ENCODE results near the gene ZNF556.
"Not testable (repeated sequence)": the region's sequence is repeated elsewhere in the genome, so short reads cannot be mapped to it uniquely, and the experiment has no call there.

Gene ZNF556

DNA sequence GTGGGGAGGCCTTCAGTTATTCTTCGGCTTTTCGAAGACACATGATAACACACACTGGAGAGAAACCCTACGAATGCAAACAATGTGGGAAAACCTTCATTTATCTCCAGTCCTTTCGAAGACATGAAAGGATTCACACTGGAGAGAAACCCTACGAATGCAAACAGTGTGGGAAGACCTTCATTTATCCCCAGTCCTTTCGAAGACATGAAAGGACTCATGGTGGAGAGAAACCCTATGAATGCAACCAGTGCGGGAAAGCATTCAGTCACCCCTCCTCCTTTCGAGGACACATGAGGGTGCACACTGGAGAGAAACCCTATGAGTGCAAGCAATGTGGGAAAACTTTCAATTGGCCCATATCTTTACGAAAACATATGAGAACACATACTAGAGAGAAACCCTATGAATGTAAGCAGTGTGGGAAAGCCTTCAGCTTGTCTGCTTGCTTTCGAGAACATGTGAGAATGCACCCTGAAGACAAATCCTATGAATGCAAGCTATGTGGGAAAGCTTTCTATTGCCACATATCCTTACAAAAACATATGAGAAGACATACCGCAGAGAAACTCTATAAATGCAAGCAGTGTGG, 14.0 kb upstream of the ZNF556 start:
- DNase-seq (ENCODE audit: low spot score), result no peak

DNA sequence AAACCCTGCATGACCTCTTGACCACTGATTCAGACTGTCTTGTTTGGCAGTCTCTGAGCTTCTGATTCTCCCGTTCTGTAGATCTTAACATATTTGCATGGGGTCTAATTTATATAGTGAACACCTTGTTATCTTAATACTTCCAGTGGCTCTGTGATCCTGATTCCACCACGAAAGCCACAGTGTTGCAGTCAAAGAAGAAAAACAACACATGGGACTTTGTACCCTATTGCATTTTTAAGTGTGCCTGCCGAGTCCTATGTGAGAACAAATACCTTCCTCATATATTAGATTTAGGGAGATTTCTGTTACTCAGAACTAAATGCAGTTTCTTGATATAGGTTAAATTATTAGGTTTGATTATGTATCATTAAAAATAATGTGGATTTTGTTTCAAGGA, 12.3 kb upstream of the ZNF556 start:
- DNase-seq (ENCODE audit: low spot score), result no peak

DNA sequence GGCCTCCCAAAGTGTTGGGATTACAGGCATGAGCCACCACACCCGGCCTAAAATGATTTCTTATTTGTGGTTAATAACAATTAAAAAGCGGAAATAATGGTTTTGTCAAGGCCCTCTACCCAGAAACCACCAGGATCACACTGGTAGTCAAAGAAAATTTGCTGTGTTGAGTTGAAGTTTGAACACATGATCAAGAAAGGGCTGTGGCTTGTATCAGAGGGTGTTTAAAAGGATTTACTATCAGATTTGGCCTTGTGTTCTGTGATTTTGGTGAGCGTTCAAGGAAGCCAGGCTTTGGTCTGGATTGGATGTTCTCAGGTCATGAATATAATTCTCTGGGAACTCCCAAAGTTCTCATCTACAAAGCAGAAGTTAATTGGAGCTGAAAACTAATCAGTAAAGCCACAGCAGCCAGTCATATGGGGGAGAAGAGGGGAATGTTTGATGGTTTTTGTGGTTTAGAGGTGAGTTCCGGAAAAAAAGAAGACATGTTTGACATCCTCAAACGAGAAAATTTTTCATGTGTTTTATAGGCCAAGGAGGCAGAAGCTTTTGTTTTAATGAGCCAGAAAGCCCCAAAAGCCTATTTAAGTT, 10.6 kb upstream of the ZNF556 start:
- no peak for DNase-seq (ENCODE audit: low spot score)

DNA sequence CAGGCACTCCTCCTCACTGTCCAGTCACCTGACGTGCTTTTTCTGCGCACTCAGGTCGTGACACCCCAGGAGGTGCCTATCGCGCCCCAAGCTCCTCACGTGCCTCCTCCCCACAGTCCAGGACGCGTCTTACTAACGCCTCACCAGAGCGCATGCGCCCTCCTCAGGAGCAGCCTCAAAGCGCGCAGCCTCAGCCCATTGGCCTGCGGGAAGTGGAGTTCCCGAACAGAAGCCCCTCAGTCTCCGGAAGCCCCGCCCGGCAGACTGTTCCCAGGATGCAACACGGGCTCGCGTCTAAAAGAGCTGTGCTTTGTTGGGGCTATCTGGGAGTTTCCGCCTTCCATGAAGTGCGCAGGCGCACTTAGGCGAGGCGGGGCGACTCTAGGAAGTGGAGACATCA, 8.3 kb upstream of the ZNF556 start:
- no peak for DNase-seq (ENCODE audit: low spot score)

DNA sequence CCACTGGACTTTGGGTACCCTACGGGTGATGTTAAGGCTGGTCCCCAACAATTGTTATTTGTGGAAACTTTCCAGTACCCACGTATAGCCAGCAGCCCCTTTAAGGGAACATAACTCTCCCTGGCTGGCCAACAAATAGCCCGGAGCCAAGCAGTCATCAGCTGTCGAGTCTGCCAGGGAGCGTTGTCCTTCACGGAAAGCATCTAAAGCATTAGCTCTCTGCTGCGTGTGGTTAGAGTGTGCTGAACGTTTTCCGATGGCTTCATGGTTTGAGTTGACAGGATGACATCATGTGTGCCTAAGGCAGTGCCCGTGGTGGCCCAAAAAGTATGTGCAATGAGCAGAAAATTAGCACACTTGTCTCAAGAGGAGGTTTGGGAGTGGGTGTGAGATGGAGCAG, 3.3 kb upstream of the ZNF556 start:
- no peak for DNase-seq (ENCODE audit: low spot score)

DNA sequence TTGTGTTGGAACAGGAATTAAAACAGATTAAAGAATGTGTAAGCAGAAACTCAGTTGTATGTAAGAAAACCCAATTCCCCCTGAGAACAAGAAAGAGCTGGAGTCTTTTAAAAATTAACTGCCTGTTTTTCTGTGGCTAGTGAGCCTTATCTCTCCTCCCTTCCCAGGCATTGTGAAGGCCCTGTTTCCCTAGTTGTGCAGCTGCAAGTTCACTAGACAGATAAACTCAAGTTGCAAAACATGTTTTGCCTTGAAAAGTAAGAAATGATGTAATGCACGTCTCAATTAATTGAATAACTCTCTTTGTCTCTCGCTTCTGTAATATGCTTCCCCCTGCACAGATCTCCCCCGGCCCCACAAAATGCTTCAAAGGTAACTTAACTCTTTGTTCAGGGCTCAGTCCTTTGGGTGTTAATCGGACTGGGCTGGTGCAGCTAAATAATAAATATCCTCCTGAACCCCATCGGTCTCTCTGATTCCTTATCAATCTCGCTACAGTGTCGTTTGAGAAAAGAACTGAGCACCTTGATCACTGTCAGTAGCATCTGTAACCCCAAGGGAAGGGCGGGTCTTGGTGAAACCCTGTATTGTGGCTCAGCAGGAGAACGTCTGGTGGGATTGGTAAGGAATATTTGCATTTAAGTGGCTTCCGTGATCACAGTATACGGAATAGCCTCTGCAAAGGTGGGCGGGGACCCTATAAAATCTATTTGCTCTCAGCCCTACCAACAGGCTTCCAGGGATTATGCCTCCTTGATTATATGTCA, 1.6 kb upstream of the ZNF556 start:
- no peak for DNase-seq (ENCODE audit: low spot score)

DNA sequence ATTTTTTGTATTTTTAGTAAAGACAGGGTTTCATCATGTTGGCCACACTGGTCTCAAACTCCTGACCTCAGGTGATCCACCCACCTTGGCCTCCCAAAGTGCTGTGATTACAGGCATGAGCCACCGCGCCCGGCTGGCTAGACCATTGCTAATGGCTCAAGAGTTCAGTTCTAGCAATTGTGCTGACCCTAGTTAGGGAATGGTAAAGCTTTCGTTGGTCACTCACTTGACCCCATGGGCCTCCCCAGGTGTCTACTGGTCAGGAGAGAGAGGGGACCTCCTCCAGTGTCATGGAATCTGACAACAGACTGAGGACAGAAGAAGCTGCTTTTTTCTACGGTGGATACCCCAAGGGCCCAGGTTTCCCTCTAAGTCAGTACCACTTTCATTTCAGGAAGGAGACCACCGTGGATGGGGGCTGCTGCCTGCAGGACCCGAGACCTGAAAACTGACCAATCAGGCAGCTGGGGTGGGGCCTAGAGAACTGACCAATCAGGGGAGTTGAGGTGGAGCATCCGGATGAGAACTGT, 575 bp upstream of the ZNF556 start:
- no peak for DNase-seq (ENCODE audit: low spot score)

DNA sequence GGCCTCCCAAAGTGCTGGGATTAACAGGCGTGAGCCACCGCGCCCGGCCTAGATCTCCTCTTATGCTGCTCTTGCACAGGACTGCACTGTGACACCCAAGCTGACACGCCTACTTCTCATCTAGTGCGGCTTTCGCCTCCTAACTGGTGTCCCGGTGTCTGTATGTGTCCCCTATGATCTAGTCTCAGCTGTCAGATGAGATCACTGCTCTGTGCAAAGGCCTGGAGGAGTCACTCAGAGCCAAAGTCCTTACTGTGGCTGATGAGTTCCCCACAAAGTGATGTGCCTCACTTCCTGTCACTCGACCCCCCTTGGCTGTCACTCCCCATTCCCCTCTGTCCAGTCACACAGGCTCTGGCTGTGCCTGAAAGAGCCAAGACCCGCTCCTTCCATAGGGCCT, 2.5 kb downstream of the ZNF556 start:
- no peak for DNase-seq (ENCODE audit: low spot score)

DNA sequence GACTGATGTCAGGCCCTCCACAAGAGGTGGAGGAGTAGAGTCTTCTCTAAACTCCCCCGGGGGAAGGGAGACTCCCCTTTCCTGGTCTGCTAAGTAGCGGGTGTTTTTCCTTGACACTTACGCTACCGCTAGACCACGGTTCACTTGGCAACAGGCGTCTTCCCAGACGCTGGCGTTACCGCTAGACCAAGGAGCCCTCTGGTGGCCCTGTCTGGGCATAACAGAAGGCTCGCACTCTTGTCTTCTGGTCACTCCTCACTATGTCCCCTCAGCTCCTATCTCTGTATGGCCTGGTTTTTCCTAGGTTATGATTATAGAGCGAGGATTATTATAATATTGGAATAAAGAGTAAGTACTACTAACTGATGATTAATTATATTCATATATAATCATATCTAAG, 5.0 kb downstream of the ZNF556 start:
- DNase-seq (ENCODE audit: low spot score), result not testable (repeated sequence)

DNA sequence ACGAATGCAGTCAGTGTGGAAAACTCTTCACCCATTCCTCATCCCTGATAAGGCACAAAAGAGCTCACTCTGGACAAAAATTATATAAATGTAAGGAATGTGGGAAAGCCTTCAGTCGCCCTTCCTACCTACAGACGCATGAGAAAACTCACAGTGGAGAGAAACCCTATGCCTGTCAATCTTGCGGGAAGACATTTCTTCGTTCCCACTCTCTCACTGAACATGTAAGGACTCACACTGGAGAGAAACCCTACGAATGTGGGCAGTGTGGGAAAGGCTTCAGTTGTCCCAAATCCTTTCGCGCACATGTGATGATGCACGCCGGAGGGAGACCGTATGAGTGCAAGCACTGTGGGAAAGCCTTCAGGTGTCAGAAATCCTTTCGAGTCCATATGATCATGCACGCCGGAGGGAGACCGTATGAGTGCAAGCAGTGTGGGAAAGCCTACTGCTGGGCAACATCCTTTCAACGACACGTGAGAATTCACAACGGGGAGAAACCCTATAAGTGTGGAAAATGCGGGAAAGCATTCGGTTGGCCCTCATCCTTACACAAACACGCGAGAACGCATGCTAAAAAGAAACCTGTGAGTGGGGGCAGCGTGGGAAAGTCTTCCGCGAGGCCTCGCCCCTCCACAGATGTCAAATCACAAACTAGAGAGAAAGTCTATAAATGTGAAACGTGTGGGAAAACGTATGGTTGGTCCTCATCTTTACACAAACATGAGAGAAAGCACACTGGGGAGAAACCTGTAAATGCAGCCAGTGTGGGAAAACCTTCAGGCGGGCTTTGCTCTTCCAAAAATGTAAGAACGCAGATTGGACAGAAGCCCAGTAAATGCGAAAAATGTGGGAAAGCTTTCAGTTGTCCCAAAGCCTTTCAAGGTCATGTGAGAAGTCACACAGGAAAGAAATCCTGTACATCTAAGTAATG, 10.5 kb downstream of the ZNF556 start:
- no peak for DNase-seq (ENCODE audit: low spot score)

DNA sequence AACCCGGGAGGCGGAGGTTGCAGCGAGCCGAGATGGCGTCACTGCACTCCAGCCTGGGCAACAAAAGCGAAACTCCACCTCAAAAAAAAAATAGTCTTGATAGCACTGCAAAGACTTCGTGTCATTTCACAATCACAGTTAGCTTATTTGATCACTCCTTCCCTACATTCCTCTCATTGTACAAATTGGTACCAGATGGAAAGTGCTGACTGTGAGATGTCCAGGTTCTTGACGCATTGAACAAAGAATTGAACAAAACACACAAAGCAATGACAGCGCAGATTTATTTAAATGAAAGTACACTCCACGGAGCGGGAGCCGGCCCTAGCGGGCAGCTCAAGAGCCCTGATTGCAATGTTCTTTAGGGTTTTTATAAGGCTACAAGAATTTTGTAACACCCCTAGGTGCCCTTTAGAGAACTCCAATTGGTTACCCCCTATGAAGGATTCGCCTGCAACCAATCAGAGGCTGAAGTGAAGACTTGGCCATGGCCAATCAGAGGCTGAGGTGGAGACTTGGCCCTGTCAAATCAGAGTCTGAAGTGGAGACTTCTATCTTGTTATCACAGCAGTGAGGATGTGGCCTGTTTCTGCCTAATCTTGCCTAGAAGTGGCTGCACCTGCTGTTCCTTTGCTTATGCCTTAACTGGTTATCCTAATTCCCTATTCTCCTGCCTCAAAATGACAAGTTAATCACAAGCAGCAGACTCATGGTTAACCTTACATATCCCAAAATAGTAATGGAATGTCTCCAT, 16.7 kb downstream of the ZNF556 start:
- DNase-seq (ENCODE audit: low spot score), result no peak

DNA sequence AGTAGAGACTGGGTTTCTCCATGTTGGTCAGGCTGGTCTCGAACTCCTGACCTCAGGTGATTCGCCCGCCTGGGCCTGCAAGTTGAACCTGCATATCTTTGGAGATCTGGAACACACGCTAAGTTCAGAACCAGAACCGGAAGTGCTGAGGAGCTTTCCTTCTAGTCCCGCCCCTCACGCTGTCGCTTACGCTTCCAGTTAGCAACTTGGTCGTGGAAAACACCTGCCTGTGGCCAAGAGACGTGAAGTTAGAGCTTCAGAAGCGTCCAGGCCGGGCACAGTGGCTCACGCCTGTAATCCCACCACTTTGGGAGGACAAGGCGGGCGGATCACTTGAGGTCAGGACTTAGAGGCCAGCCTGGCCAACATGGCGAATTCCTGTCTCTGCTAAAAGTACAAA, 18.6 kb downstream of the ZNF556 start:
- DNase-seq (ENCODE audit: low spot score), result no peak

DNA sequence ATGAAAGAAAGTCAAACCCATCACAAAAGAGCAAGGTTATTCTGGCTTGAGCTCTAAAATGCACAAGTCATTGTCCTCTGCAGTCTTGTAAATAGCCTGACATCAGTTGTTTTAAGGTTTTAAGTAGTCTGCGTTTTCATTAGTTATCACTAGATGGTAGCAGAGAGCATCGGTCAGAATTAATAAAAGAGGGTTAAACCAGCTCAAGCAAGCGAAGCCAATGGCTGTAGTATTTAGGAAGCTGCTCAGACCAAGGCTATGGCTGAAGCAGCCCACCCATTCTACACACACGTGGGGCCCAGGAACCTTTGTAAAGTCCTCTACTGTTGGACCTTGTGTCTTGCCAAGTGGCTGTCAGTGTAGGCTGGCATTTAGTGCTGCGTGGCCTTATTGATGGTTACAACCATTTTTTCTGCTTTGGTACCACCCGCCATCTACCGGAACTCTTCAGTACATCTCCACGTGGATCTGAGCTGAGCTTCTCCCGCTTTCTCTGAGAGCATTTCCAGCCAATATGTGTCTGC, 20.3 kb downstream of the ZNF556 start:
- DNase-seq (ENCODE audit: low spot score), result peak; percentile 66

DNA sequence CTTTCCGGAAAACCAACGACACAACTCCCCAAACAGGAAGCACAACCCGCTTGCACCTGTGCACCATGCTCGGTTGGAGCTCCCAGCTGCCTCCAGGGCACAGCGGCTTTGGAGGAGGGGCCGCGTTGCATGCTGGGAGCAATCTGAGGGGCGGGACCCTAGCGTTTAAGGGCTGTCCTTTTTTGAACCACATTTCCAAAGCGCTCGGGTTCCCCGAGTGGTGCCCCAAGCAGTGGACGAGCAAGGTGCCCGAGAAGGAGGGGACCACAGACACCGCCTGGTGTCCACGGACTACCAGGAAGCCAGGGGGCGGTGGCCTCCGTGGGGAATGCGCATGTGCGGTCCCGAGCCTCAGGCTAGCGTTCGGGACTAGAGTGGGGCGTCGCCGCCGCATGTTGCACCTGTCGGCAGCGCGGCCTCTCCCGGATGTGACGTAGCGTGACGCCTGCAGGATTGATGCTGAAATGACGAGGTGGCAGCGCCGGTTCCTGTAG, 21.6 kb downstream of the ZNF556 start:
- DNase-seq (ENCODE audit: low spot score), result no peak

DNA sequence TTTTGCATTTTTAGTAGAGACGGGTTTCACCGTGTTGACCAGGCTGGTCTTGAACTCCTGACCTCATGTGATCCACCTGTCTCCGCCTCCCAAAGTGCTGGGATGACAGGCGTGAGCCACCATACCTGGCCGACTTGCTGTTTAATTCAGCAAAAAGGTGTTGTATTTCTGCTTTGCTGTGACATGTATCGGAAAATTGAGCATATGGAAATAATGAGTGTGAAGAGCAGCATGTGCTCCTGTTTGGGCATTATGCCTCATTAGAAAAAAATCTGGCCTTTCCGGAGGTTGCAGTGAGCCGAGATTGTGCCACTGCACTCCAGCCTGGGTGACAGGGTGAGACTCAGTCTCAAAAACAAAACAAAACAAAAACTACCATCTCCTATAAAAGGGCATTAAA, 23.4 kb downstream of the ZNF556 start:
- not testable (repeated sequence) for DNase-seq (ENCODE audit: low spot score)

DNA sequence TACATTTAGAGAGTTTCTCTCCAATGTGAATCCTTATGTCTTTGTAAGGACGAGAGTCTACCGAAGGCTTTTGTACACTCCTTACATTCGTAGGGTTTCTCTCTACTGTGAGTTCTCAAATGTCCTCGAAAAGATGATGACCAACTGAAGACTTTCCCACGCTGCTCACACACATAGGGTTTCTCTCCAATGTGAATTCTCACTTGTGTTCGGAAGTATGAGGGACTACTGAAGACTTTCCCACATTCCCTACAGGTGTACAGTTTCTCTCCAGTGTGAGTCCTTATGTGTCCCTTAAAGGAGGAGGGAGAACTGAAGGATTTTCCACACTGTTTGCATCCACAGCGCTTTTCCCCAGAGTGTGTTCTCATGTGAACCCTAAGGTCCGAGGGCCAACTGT, 29.6 kb downstream of the ZNF556 start:
- DNase-seq (ENCODE audit: low spot score), result no peak

DNA sequence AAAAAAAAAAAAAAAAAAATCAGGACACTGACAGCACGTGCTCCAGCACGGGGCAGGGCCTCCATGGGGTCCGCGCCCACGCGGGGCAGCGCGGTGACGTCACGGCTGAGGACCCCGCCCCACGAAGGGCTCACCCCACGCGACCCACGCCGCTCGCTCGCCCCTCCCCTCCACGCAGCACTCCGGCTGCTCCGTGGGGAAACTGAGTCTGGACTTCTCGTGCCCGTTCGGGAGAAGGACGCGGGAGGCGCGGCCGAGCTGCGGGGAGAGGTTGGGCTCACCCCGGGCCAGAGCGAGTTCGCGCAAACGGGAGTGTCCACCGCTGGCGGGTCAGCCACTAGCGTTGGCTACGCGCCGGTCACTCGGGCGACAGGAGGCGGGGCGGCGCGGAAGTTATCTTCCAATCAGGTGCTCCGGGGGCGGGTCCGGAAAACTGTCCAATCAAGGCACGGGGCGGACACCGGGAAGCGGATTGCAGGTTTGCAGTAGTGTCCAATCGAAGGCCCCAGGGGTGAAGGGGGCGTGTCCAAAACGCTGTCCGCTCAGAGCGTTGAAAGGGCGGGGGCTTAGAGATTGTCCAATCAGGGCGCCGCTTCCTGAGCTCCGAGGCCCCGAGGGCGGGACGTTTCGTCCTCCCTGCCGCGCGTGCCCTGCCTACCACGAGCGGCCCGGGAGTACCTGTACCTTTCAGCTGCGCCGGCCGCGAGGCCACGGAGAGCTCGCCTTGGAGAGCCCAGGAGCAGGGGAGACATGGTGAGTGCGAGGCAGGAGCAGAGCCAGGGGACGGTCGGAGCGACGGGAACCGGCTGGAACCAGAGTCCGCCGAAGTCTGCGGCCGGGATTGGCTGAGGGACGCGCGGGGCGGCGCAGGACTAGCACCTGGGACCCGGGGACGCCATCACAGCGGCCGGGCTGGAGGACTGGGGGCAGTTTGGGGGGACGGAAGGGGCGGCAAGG, 33.4 kb downstream of the ZNF556 start, which contains the start of gene ZNF57:
Gene ZNF57, plus strand, starts transcription at position 633 of the 957 bp plus-strand sequence. Its CDS starts 118 bp downstream, at position 751.
- DNase-seq (ENCODE audit: low spot score), result peak; percentile 98

DNA sequence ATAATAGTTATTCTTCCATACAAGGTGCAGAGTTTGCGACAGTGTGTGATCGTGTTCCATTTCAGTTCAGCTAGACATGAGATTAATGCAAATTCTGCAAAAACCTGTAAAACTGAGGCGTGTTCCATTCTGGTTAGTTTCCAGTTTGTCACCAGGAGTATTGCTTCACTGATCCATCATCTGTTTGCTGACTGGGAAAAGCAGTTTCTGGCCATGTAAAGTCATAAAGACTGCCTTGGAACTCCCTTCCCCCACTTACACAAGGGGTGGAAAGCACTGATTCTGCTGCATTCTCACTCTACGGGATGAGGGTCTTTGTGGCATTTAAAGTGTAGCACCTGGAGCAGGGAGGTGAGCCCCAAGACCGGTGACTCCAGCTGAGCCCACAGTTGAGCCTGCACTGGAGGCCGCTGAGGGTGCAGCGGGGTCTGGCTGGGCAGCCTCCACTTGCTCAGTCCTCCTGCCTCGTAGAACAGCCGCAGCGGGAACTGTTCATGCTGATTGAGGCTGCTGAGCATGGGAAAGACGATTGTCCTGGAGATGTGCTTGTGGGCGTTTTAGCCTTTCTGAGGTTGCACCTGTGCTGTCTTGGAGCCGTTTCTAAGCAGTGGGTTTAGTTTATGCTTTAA, 35.6 kb downstream of the ZNF556 start:
- no peak for DNase-seq (ENCODE audit: low spot score)

DNA sequence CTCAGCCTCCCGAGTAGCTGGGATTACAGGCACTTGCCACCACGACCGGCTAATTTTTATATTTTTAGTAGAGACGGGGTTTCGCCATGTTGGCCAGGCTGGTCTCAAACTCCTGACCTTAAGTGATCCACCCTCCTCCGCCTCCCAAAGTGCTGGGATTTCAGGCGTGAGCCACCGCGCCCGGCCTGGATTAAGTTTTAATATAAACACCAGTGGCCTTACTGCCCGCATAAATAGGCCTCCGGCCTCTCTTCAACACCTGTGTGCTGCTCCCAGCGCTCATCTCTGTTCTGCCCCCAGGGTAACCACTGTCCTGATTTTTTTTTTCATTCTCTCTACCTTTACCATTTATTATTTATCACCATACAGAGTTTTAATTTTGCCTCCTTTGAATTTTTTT, 36.2 kb downstream of the ZNF556 start:
- not testable (repeated sequence) for DNase-seq (ENCODE audit: low spot score)
